Keratinocyte (primary cell): ENCODE results near the gene HOXA1. TPM values are rescaled to one million over a fixed set of nuclear protein-coding genes. Genes with fewer than 3 reads are reported as not detected.

Experiments
- DNase-seq: peaks from one replicate; pipeline ENCODE4 v3.0.0-alpha.2; 2011; ENCODE audit warnings: low read depth, missing footprints, low spot score
- FAIRE-seq: peaks from 2 replicates; lab custom pipeline; 2011; peaks lifted over from hg19 to GRCh38; lab: Jason Lieb, UNC
- H2AFZ ChIP-seq: 2 replicates; pipeline ENCODE4 v1.6.0; 2012; ENCODE audit warnings: low read length, control low read depth, inconsistent platforms; ENCODE audit not compliant: control insufficient read depth
- H3K27ac ChIP-seq: 2 replicates; pipeline ENCODE4 v1.5.1; 2011; ENCODE audit warnings: low read length; ENCODE audit not compliant: control insufficient read depth, insufficient read depth
- H3K27me3 ChIP-seq: 3 replicates; pipeline ENCODE4 v1.6.0; 2011; ENCODE audit warnings: low read length; ENCODE audit not compliant: control insufficient read depth, insufficient read depth; ENCODE audit errors: extremely low read depth
- H3K36me3 ChIP-seq, 2 experiments: 2 replicates in 1 of 2; 3 replicates in 1 of 2; pipeline ENCODE4 v1.5.1; 2011; ENCODE audit warnings: low read length in 2 of 2, mild to moderate bottlenecking in 1 of 2; ENCODE audit not compliant: control insufficient read depth in 2 of 2, insufficient read depth in 2 of 2; ENCODE audit errors: extremely low read depth in 1 of 2
- H3K4me1 ChIP-seq: 3 replicates; pipeline ENCODE4 v1.5.1; 2011; ENCODE audit warnings: low read length; ENCODE audit not compliant: control insufficient read depth, insufficient read depth; ENCODE audit errors: extremely low read depth
- H3K4me2 ChIP-seq: 3 replicates; pipeline ENCODE4 v1.6.0; 2011; ENCODE audit warnings: low read depth, low read length; ENCODE audit not compliant: control insufficient read depth, insufficient read depth; ENCODE audit errors: extremely low read depth
- H3K4me3 ChIP-seq, 3 experiments: fragments of 200-600 bp in 1 of 3; sonication (generic) in 1 of 3; 2 replicates in 2 of 3; 3 replicates in 1 of 3; pipeline ENCODE4 v1.5.1; 2011 to 2016; ENCODE audit warnings: low read length in 3 of 3, mild to moderate bottlenecking in 3 of 3, control low read depth in 2 of 3, inconsistent platforms in 1 of 3, low read depth in 1 of 3, mixed read lengths in 1 of 3, mixed run types in 1 of 3, moderate library complexity in 1 of 3; ENCODE audit not compliant: control insufficient read depth in 2 of 3, insufficient read depth in 2 of 3; ENCODE audit errors: extremely low read depth in 1 of 3
- H3K79me2 ChIP-seq: 2 replicates; pipeline ENCODE4 v1.6.0; 2012; ENCODE audit warnings: low read length; ENCODE audit not compliant: control insufficient read depth, insufficient read depth
- H3K9ac ChIP-seq: 3 replicates; pipeline ENCODE4 v1.6.0; 2011; ENCODE audit warnings: low read length; ENCODE audit not compliant: control insufficient read depth, insufficient read depth; ENCODE audit errors: extremely low read depth
- H3K9me1 ChIP-seq: 3 replicates; pipeline ENCODE4 v1.6.0; 2011; ENCODE audit warnings: low read length; ENCODE audit not compliant: control insufficient read depth, insufficient read depth; ENCODE audit errors: extremely low read depth
- H3K9me3 ChIP-seq: 2 replicates; pipeline ENCODE4 v1.5.1; 2012; ENCODE audit warnings: low read depth, low read length; ENCODE audit not compliant: control insufficient read depth
- H4K20me1 ChIP-seq: 3 replicates; pipeline ENCODE4 v1.6.0; 2011; ENCODE audit warnings: low read length; ENCODE audit not compliant: control insufficient read depth, insufficient read depth; ENCODE audit errors: extremely low read depth
- CTCF ChIP-seq, 3 experiments: IDR thresholded peaks in 1 of 3; conservative IDR thresholded peaks in 1 of 3; optimal IDR thresholded peaks in 1 of 3; 2 replicates in 2 of 3; 3 replicates in 1 of 3; pipeline versions ENCODE3 to v1.5.1; 2011; ENCODE audit warnings: low read length in 3 of 3, mild to moderate bottlenecking in 3 of 3, moderate library complexity in 2 of 3, control low read depth in 1 of 3, inconsistent platforms in 1 of 3; ENCODE audit not compliant: insufficient read depth in 2 of 3; ENCODE audit errors: extremely low read depth in 1 of 3
- EZH2 ChIP-seq: IDR thresholded peaks from one replicate; pipeline ENCODE4 v1.6.1; 2012; ENCODE audit warnings: inconsistent platforms, mild to moderate bottlenecking, low read length, moderate library complexity
- dilution Hi-C: fragments of 300-500 bp; cut with MboI; formaldehyde crosslinking; loops from one replicate; pipeline ENCODE4 v1.7.0; 2020; ENCODE audit warnings: low sequenced_read_pairs; ENCODE audit not compliant: extremely low pct_ligation_motif_present
- polyA plus RNA-seq, 5 experiments: library from polyadenylated mRNA; depleted of rRNA in 3 of 5; stranded (reverse) in 3 of 5; stranded (forward) in 1 of 5; unstranded in 1 of 5; fragments of >200 nt; gene quantifications; 1 replicate in 1 of 5; 2 replicates in 3 of 5; 3 replicates in 1 of 5; pipeline versions ENCODE4 v1.2.1 to v1.2.3, GENCODE V29; 2011 to 2012; ENCODE audit warnings: missing spikeins in 2 of 5, low read depth in 1 of 5, low replicate concordance in 1 of 5

The HOXA1 gene
- polyA plus RNA-seq, 1 donor (not counting 4 experiments of a cell fraction or from before 2014, with no cell fraction given) = 11.9 TPM

- H3K36me3 ChIP-seq = peaks cover 5 to 6% of the 10 kb centered on the region in 2 experiments
- no peaks in the 10 kb centered on the region for H4K20me1 ChIP-seq
- H3K27me3 ChIP-seq = no peaks in the 10 kb centered on the region
- peak overlapping the region; percentile 68 for H3K4me2 ChIP-seq
- no peaks in the 10 kb centered on the region for H3K9me3 ChIP-seq
- H3K79me2 ChIP-seq = peaks cover 28% of the 10 kb centered on the region
- peak overlapping the region; percentile 39 for H3K9ac ChIP-seq
- DNase-seq (no peak), FAIRE-seq (no peak)
- no peak for TF ChIP-seq EZH2
- TF ChIP-seq CTCF (optimal IDR thresholded peaks at IDR 0.05 in 1 of 3, IDR thresholded peaks at IDR 0.05 in 1 of 3, conservative IDR thresholded peaks at IDR 0.05 in 1 of 3; ENCODE audit: extremely low read depth in 1 of 3, insufficient read depth in 2 of 3, low read length in 3 of 3) = no peak
- peak overlapping the region in 1 of 3 experiments; percentile 24 for H3K4me3 ChIP-seq
- dilution Hi-C loops = no loop called here
- peaks cover 15% of the 10 kb centered on the region for H3K4me1 ChIP-seq
- H2AFZ ChIP-seq = no peak overlapping the region
- H3K27ac ChIP-seq = no peak overlapping the region
- no peaks in the 10 kb centered on the region for H3K9me1 ChIP-seq
These were observed 21.4 kb upstream of the HOXA1 start for GRCh38 chr7:27116962-27117886.

- peak overlapping the region; percentile 68 for H3K4me2 ChIP-seq
- H4K20me1 ChIP-seq = no peaks in the 10 kb centered on the region
- no peaks in the 10 kb centered on the region for H3K27me3 ChIP-seq
- H3K9ac ChIP-seq = peak overlapping the region; percentile 74
- dilution Hi-C loops = no loop called here
- H3K9me3 ChIP-seq = no peaks in the 10 kb centered on the region
- no peak for FAIRE-seq
- peaks cover 2 to 5% of the 10 kb centered on the region in 2 experiments for H3K36me3 ChIP-seq
- no peaks in the 10 kb centered on the region for H3K9me1 ChIP-seq
- H2AFZ ChIP-seq = no peak overlapping the region
- peak overlapping the region; percentile 65 for H3K27ac ChIP-seq
- DNase-seq = no peak
- TF ChIP-seq EZH2 = no peak
- TF ChIP-seq CTCF (optimal IDR thresholded peaks at IDR 0.05 in 1 of 3, IDR thresholded peaks at IDR 0.05 in 1 of 3, conservative IDR thresholded peaks at IDR 0.05 in 1 of 3; ENCODE audit: extremely low read depth in 1 of 3, insufficient read depth in 2 of 3, low read length in 3 of 3) = no peak
- peaks cover 37% of the 10 kb centered on the region for H3K79me2 ChIP-seq
- H3K4me3 ChIP-seq = peak overlapping the region in 1 of 3 experiments; percentile 44
- H3K4me1 ChIP-seq = peaks cover 22% of the 10 kb centered on the region
These were observed 20.5 kb upstream of the HOXA1 start for GRCh38 chr7:27116031-27116961.
